Esophagus squamous epithelium (tissue), 4 donors: ENCODE data around the gene DCAF6.

ENCODE experiments used
- POLR2A ChIP-seq, 4 donors: fragments of 450-650 bp; IDR thresholded peaks; one replicate each; pipeline ENCODE4 v1.6.1; 2017; ENCODE audit warnings: antibody characterized with exemption in 4 of 4, mild to moderate bottlenecking in 4 of 4, moderate library complexity in 3 of 4
- TF ChIP-seq, protein P1 (sequence below), 6 experiments: fragments of 450-650 bp in 4 of 6; fragments of 200-600 bp in 2 of 6; sonication (generic) in 2 of 6; IDR thresholded peaks; one replicate each; pipeline ENCODE4 v1.5.1; 2016 to 2019; ENCODE audit warnings: antibody characterized with exemption in 6 of 6, mild to moderate bottlenecking in 4 of 6, moderate library complexity in 4 of 6

DNA sequence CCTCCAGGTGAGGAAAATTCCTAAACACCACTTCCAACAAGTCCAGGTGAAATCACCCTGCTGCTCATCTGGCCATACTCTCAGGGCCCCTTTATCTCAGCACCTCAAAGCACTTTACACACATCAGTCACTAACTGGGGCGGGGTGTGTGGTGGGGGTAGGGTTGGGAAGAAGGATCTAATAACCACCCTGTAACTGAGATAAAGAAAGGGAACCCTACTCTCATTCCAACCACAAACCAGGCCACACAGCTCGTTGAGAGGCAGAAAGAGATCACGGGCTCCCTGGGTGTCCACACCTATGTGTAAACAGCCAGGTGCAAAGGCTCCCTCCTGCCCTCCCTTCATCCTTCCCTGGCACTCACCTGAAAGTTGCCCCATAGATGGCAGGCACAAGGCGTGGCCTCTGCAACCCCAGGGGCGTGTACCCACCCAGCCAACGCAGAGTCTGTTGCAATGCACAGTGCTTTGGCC lies 179.9 kb downstream of the DCAF6 start:
- TF ChIP-seq, protein P1, sequence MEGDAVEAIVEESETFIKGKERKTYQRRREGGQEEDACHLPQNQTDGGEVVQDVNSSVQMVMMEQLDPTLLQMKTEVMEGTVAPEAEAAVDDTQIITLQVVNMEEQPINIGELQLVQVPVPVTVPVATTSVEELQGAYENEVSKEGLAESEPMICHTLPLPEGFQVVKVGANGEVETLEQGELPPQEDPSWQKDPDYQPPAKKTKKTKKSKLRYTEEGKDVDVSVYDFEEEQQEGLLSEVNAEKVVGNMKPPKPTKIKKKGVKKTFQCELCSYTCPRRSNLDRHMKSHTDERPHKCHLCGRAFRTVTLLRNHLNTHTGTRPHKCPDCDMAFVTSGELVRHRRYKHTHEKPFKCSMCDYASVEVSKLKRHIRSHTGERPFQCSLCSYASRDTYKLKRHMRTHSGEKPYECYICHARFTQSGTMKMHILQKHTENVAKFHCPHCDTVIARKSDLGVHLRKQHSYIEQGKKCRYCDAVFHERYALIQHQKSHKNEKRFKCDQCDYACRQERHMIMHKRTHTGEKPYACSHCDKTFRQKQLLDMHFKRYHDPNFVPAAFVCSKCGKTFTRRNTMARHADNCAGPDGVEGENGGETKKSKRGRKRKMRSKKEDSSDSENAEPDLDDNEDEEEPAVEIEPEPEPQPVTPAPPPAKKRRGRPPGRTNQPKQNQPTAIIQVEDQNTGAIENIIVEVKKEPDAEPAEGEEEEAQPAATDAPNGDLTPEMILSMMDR (IDR thresholded peaks at IDR 0.05), result no peak
- TF ChIP-seq POLR2A (IDR thresholded peaks at IDR 0.05), result no peak
